Measurements from ENCODE around the gene FUS.

DNA sequence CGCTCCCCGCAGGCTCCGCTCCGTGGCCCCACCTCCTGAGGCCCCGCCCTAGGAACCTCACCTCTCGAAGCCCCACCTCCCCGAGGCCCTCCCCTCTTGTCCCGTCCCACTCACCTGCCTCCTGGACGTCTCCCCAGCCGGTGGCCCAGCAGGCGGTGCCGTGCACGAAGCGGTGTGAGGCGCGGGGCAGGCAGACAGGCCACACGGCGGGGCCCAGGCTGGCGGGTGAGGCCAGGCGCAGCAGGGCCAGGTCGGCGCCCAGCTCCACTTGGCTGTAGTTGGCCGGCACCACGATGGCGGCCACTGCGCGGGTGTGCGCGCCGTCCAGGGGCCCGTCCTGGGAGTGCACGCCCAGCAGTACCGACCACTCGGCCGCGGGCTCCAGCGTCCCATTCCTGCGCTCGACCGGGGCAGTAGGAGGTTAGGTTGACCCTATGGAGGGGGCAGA is 31.6 kb upstream of the FUS start:
- TF ChIP-seq CTCF (conservative IDR thresholded peaks at IDR 0.05; ENCODE audit: low read depth, low read length) (no peak), EZH2 (IDR thresholded peaks at IDR 0.05; ENCODE audit: borderline replicate concordance, low read depth, low read length, poor library complexity, severe bottlenecking) (no peak)

Measured in A673 (cell line).